Measurements from ENCODE around the gene ODAM.
"Not testable (repeated sequence)": the region's sequence is repeated elsewhere in the genome, so short reads cannot be mapped to it uniquely, and the experiment has no call there.

DNA sequence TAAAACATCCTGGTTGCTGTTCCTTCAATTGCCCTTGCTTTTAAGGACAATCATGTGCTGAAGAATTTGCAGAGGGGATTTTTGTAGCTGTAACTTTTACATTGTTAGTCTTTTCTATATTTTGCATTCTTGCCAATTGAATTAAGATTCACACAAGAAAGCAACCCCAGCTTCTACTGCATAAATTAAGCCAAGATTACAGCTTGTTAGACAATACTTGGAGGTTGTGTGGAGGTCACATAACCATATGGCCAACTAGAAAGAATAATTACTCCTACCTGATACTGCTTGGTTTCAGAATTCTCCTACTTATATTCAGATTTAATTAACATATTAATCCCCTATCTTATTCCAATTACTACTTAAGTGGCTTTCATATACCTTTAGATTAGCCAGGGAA, 26.3 kb downstream of the ODAM start:
- not testable (repeated sequence) for TF ChIP-seq CTBP1 (IDR thresholded peaks at IDR 0.05; ENCODE audit: borderline replicate concordance); ELF4 (IDR thresholded peaks at IDR 0.05); LEF1 (IDR thresholded peaks at IDR 0.05; ENCODE audit: borderline replicate concordance); SP1 (IDR thresholded peaks at IDR 0.05); NFRKB (IDR thresholded peaks at IDR 0.05); TARDBP (IDR thresholded peaks at IDR 0.05); ARNT (IDR thresholded peaks at IDR 0.05); BHLHE40 (IDR thresholded peaks at IDR 0.05; ENCODE audit: borderline replicate concordance)
- TF ChIP-seq, protein P1, sequence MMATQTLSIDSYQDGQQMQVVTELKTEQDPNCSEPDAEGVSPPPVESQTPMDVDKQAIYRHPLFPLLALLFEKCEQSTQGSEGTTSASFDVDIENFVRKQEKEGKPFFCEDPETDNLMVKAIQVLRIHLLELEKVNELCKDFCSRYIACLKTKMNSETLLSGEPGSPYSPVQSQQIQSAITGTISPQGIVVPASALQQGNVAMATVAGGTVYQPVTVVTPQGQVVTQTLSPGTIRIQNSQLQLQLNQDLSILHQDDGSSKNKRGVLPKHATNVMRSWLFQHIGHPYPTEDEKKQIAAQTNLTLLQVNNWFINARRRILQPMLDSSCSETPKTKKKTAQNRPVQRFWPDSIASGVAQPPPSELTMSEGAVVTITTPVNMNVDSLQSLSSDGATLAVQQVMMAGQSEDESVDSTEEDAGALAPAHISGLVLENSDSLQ (IDR thresholded peaks at IDR 0.05): not testable (repeated sequence)
